Right atrium auricular region (tissue), 2 donors: Measurements from ENCODE around the gene TIPARP. TPM values are rescaled to one million over a fixed set of nuclear protein-coding genes. Genes with fewer than 3 reads are reported as not detected.

Experiments
- DNase-seq: peaks from one replicate; pipeline ENCODE4 v3.0.0-alpha.2; 2019; ENCODE audit warnings: low spot score
- H3K27ac ChIP-seq, 2 donors: fragments of 200-600 bp; sonication (generic); 1 replicate in 1 of 2; 2 replicates in 1 of 2; pipeline ENCODE4 v1.5.1; 2016 to 2019
- H3K27me3 ChIP-seq, 2 donors: fragments of 200-600 bp; sonication (generic); one replicate each; pipeline versions ENCODE4 v1.5.1 to v1.6.0; 2017 to 2019
- H3K36me3 ChIP-seq: fragments of 200-600 bp; sonication (generic); one replicate; pipeline ENCODE4 v1.5.1; 2016
- H3K4me1 ChIP-seq, 2 donors: fragments of 200-600 bp; sonication (generic); one replicate each; pipeline versions ENCODE4 v1.5.1 to v1.6.0; 2017 to 2019
- H3K4me3 ChIP-seq, 2 donors: fragments of 200-600 bp; sonication (generic); 1 replicate in 1 of 2; 2 replicates in 1 of 2; pipeline ENCODE4 v1.5.1; 2017 to 2019; ENCODE audit warnings: mild to moderate bottlenecking in 1 of 2, moderate library complexity in 1 of 2
- H3K9me3 ChIP-seq, 2 donors: fragments of 200-600 bp; sonication (generic); one replicate each; pipeline ENCODE4 v1.5.1; 2019
- total RNA-seq, 2 donors: library from RNA; depleted of rRNA; stranded (reverse); fragments of >200 nt; gene quantifications; one replicate each; pipeline ENCODE4 v1.1.0, GENCODE V29; 2016
- TF ChIP-seq, protein P1 (sequence below), 2 donors: fragments of 200-600 bp; sonication (generic); IDR thresholded peaks; one replicate each; pipeline ENCODE4 v1.5.1; 2019; ENCODE audit warnings: antibody characterized with exemption in 2 of 2

TIPARP gene
- total RNA-seq, 2 donors from 2014 or later = 39.9 to 47.2 TPM

DNA sequence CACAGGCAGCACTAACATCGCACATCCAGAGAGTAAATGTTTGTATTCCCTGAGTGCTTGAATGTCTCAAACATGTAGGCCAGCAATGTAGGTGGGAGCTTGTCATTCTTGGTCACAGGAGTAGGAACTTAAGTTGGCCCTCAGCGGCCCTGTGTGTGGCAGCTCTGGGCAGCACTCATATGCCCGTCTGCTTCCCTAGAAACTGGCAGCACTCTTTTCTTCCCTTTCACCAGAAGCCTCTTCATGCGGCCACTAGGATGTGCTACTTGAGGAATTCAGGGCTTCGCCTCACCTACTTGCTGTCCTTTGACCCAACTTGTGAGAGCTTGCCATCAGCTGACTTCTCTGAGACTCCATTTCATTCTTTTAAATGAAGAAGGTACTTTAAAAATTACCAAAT is 69.5 kb downstream of the TIPARP start:
- Histone ChIP-seq H3K36me3 (no peaks in the 10 kb centered on the region), H3K4me1 (no peaks in the 10 kb centered on the region), H3K4me3 (no peak overlapping the region), H3K27ac (no peak overlapping the region), H3K27me3 (no peaks in the 10 kb centered on the region), H3K9me3 (peaks cover 0 to 5% of the 10 kb centered on the region in 2 donors)
- TF ChIP-seq, protein P1, sequence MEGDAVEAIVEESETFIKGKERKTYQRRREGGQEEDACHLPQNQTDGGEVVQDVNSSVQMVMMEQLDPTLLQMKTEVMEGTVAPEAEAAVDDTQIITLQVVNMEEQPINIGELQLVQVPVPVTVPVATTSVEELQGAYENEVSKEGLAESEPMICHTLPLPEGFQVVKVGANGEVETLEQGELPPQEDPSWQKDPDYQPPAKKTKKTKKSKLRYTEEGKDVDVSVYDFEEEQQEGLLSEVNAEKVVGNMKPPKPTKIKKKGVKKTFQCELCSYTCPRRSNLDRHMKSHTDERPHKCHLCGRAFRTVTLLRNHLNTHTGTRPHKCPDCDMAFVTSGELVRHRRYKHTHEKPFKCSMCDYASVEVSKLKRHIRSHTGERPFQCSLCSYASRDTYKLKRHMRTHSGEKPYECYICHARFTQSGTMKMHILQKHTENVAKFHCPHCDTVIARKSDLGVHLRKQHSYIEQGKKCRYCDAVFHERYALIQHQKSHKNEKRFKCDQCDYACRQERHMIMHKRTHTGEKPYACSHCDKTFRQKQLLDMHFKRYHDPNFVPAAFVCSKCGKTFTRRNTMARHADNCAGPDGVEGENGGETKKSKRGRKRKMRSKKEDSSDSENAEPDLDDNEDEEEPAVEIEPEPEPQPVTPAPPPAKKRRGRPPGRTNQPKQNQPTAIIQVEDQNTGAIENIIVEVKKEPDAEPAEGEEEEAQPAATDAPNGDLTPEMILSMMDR (IDR thresholded peaks at IDR 0.05) = no peak
- DNase-seq = no peak

DNA sequence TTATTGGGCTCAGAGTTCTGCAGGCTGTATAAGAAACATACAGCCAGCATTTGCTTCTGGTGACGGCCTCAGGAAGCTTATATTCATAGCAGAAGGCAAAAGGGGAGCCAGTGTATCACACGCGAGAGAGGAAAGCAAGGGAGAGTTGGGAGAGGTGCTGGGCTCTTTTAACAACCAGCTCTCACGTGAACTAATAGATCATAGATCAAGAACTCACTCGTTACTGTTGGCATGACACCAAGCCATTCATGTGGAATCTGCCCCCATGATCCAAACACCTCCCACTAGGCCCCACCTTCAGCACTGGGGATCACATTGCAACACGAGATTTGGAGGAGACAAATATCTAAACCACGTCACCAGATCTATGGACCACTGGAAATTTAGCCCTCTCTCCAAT is 70.2 kb downstream of the TIPARP start:
- Histone ChIP-seq H3K4me1 (no peaks in the 10 kb centered on the region), H3K27me3 (no peaks in the 10 kb centered on the region), H3K36me3 (no peaks in the 10 kb centered on the region), H3K9me3 (peaks cover 0 to 5% of the 10 kb centered on the region in 2 donors), H3K27ac (no peak overlapping the region), H3K4me3 (no peak overlapping the region)
- TF ChIP-seq, protein P1 (IDR thresholded peaks at IDR 0.05) = no peak
- DNase-seq = no peak

DNA sequence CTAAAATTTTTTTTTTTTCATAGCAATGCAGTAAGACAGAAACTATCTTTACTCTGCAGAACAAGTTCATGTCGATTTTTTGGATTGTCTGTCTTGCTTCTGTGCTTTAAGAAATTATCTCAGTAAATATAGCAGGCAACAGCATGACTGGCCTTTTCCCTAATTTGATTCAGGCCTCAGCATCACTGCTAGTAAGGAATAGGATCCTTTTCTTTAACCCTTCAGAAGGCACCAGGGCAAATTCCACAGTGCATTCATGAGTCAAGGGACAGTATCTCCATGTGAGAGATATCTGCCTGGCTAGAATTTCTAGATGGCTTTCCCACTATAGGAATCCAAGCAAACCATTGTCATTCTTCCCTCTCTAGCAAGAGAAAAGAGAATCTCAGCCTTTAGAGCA is 71.4 kb downstream of the TIPARP start:
- no peak for DNase-seq
- TF ChIP-seq, protein P1 (IDR thresholded peaks at IDR 0.05) = no peak
- Histone ChIP-seq H3K27ac (no peak overlapping the region), H3K9me3 (peaks cover 0 to 5% of the 10 kb centered on the region in 2 donors), H3K27me3 (no peaks in the 10 kb centered on the region), H3K36me3 (no peaks in the 10 kb centered on the region), H3K4me1 (peaks cover 0 to 8% of the 10 kb centered on the region in 2 donors), H3K4me3 (no peak overlapping the region)

DNA sequence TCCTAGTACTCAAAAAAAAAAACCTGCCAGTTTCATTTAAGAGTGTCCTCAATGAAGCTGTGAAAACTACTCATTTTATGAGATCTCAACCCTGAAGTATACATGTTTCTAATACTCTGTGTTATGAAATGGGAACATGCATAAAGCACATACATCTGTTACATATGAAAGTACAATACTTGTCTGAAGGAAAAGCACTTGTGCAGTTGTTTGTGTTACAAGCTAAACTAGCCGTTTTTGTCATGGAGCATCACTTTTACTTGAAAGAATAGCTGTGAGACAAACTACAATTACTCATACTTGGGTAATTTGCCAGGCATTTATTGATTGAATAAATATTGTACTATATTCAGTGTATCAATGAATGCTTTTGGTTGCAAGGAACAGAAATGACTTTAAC is 72.7 kb downstream of the TIPARP start:
- TF ChIP-seq, protein P1 (IDR thresholded peaks at IDR 0.05) = no peak
- no peak for DNase-seq
- no peaks in the 10 kb centered on the region for H3K36me3 ChIP-seq
- no peaks in the 10 kb centered on the region for H3K27me3 ChIP-seq
- no peak overlapping the region for H3K4me3 ChIP-seq
- peaks cover 0 to 20% of the 10 kb centered on the region in 2 donors for H3K4me1 ChIP-seq
- H3K9me3 ChIP-seq = peaks cover 0 to 5% of the 10 kb centered on the region in 2 donors
- H3K27ac ChIP-seq = no peak overlapping the region

DNA sequence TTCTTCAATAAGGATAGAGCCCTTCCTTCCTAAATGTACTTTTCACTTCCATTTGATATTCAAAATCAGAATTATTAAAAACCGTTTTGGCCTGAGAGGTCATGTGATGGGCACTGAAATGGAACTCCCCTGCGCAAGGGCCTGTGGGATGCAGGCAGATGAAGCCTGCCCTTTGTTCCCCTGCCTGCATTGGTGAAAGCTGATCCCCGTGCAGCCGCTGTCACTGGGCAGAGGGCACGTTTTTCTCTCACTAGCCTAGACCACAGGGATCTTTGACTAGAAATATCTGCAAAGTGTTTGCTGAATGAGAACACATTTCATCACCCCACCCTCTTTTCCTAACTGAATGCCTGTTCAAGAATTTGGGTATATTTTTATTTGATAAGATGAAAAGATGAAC is 74.9 kb downstream of the TIPARP start:
- no peak overlapping the region for H3K4me3 ChIP-seq
- no peak for DNase-seq

More for the DNA sequence above, 74.9 kb downstream of the TIPARP start:
- peak overlapping the region; percentile 4 to 63 for H3K27ac ChIP-seq
- H3K36me3 ChIP-seq = no peaks in the 10 kb centered on the region
- H3K9me3 ChIP-seq = peaks cover 0 to 5% of the 10 kb centered on the region in 2 donors
- no peaks in the 10 kb centered on the region for H3K27me3 ChIP-seq
- TF ChIP-seq, protein P1 (IDR thresholded peaks at IDR 0.05) = no peak
- peaks cover 0 to 21% of the 10 kb centered on the region in 2 donors for H3K4me1 ChIP-seq
